OCI-LY1 (cell line): Measurements from ENCODE around the gene ALS2CL.

Experiments used
- H2AFZ ChIP-seq: fragments of 200-600 bp; sonication (generic), shearing (Covaris generic); 2 replicates; pipeline ENCODE4 v1.6.0; 2014; ENCODE audit warnings: antibody characterized with exemption, mild to moderate bottlenecking, low read length
- H3F3A ChIP-seq: fragments of 200-600 bp; sonication (generic), shearing (Covaris generic); 2 replicates; pipeline ENCODE4 v1.6.0; 2014; ENCODE audit warnings: mild to moderate bottlenecking, antibody characterized with exemption, low read length, moderate library complexity; ENCODE audit not compliant: insufficient read depth
- H3K27ac ChIP-seq: fragments of 200-600 bp; sonication (generic); 2 replicates; pipeline ENCODE4 v1.5.1; 2014; ENCODE audit warnings: low read length, mixed run types, mild to moderate bottlenecking, low read depth; ENCODE audit not compliant: poor library complexity, severe bottlenecking
- H3K27me3 ChIP-seq: fragments of 200-600 bp; sonication (generic); 2 replicates; pipeline ENCODE4 v1.6.0; 2014; ENCODE audit warnings: antibody characterized with exemption, mild to moderate bottlenecking, low read length, moderate library complexity; ENCODE audit not compliant: insufficient read depth
- H3K36me3 ChIP-seq: fragments of 200-600 bp; sonication (generic); 2 replicates; pipeline ENCODE4 v1.6.1; 2014; ENCODE audit warnings: mild to moderate bottlenecking, antibody characterized with exemption, low read length, moderate library complexity, mixed read lengths; ENCODE audit not compliant: insufficient read depth
- H3K4me1 ChIP-seq: fragments of 200-600 bp; sonication (generic); 2 replicates; pipeline ENCODE4 v1.5.1; 2014; ENCODE audit warnings: mild to moderate bottlenecking, low read length, moderate library complexity; ENCODE audit not compliant: insufficient read depth, severe bottlenecking
- H3K4me2 ChIP-seq: fragments of 200-600 bp; sonication (generic), shearing (Covaris generic); 2 replicates; pipeline ENCODE4 v1.6.1; 2014; ENCODE audit warnings: low read length
- H3K4me3 ChIP-seq: fragments of 200-600 bp; sonication (generic); 2 replicates; pipeline ENCODE4 v1.5.1; 2014; ENCODE audit warnings: low read length, low read depth, mild to moderate bottlenecking, mixed read lengths; ENCODE audit not compliant: poor library complexity, severe bottlenecking
- H3K79me2 ChIP-seq: fragments of 200-600 bp; shearing (Covaris generic); 2 replicates; pipeline ENCODE4 v1.6.1; 2016; ENCODE audit warnings: mixed run types, low read length, mixed read lengths; ENCODE audit not compliant: insufficient read depth
- H3K9ac ChIP-seq: fragments of 200-600 bp; sonication (generic), shearing (Covaris generic); 2 replicates; pipeline ENCODE4 v1.6.1; 2014; ENCODE audit warnings: mild to moderate bottlenecking, low read length, mixed read lengths
- H3K9me2 ChIP-seq: fragments of 200-600 bp; sonication (generic), shearing (Covaris generic); 2 replicates; pipeline ENCODE4 v1.6.1; 2014; ENCODE audit warnings: low read depth, mild to moderate bottlenecking, low read length, mixed read lengths
- H3K9me3 ChIP-seq: fragments of 200-600 bp; shearing (Covaris generic); 2 replicates; pipeline ENCODE4 v1.6.1; 2014; ENCODE audit warnings: low read length, mixed read lengths
- H4K20me1 ChIP-seq: fragments of 200-600 bp; sonication (generic), shearing (Covaris generic); 2 replicates; pipeline ENCODE4 v1.6.0; 2016; ENCODE audit warnings: mild to moderate bottlenecking, low read length; ENCODE audit not compliant: insufficient read depth
- CTCF ChIP-seq: fragments of 200-600 bp; sonication (generic), shearing (Covaris generic); IDR thresholded peaks from 2 replicates; pipeline ENCODE4 v1.5.1; 2017; ENCODE audit warnings: mild to moderate bottlenecking, antibody characterized with exemption, low read length, moderate library complexity, mixed read lengths
- EZH2 ChIP-seq: fragments of 200-600 bp; sonication (generic), shearing (Covaris generic); IDR thresholded peaks from 2 replicates; pipeline ENCODE4 v1.8.0; 2017; ENCODE audit warnings: borderline replicate concordance, mixed run types, mild to moderate bottlenecking, antibody characterized with exemption, low read length, moderate library complexity, mixed read lengths

ALS2CL gene

GRCh38 chr3:46667061-46667621, 26.3 kb downstream of the ALS2CL start:
- H3K9ac ChIP-seq = no peak overlapping the region
- no peak for TF ChIP-seq EZH2
- TF ChIP-seq CTCF = no peak

GRCh38 chr3:46666453-46666845, 27.0 kb downstream of the ALS2CL start:
- Histone ChIP-seq H2AFZ (no peak overlapping the region), H3K9me2 (no peaks in the 10 kb centered on the region), H4K20me1 (no peaks in the 10 kb centered on the region), H3K9me3 (no peaks in the 10 kb centered on the region), H3K27ac (no peak overlapping the region), H3K4me3 (no peak overlapping the region), H3K9ac (no peak overlapping the region), H3K79me2 (no peaks in the 10 kb centered on the region), H3F3A (no peaks in the 10 kb centered on the region), H3K4me1 (no peaks in the 10 kb centered on the region), H3K36me3 (no peaks in the 10 kb centered on the region), H3K4me2 (no peak overlapping the region), H3K27me3 (no peaks in the 10 kb centered on the region)
- no peak for TF ChIP-seq CTCF

More at GRCh38 chr3:46667061-46667621, 26.3 kb downstream of the ALS2CL start:
- Histone ChIP-seq H3K79me2 (no peaks in the 10 kb centered on the region), H3F3A (no peaks in the 10 kb centered on the region), H4K20me1 (no peaks in the 10 kb centered on the region), H3K27ac (no peak overlapping the region), H3K27me3 (no peaks in the 10 kb centered on the region), H3K4me2 (no peak overlapping the region), H3K4me3 (no peak overlapping the region), H3K9me3 (no peaks in the 10 kb centered on the region), H3K9me2 (no peaks in the 10 kb centered on the region), H3K36me3 (no peaks in the 10 kb centered on the region), H3K4me1 (no peaks in the 10 kb centered on the region), H2AFZ (no peak overlapping the region)

- Histone ChIP-seq H3F3A (no peaks in the 10 kb centered on the region), H3K4me3 (no peak overlapping the region), H3K4me2 (no peak overlapping the region), H3K9me2 (no peaks in the 10 kb centered on the region), H4K20me1 (no peaks in the 10 kb centered on the region), H3K9me3 (no peaks in the 10 kb centered on the region), H2AFZ (no peak overlapping the region), H3K79me2 (no peaks in the 10 kb centered on the region), H3K4me1 (no peaks in the 10 kb centered on the region), H3K9ac (no peak overlapping the region), H3K27ac (no peak overlapping the region), H3K27me3 (no peaks in the 10 kb centered on the region), H3K36me3 (no peaks in the 10 kb centered on the region)
- TF ChIP-seq EZH2 (no peak), CTCF (no peak)
Measured at GRCh38 chr3:46665763-46666452, 27.6 kb downstream of the ALS2CL start.
